HEK293T (cell line): ENCODE data around the gene GABBR2.

ENCODE experiments used
- BHLHE40 ChIP-seq: fragments of 450-650 bp; IDR thresholded peaks from 2 replicates; pipeline ENCODE4 v1.6.1; 2016; ENCODE audit warnings: mild to moderate bottlenecking, moderate library complexity, borderline replicate concordance
- FOXM1 ChIP-seq: fragments of 450-650 bp; IDR thresholded peaks from 2 replicates; pipeline ENCODE4 v1.6.1; 2017; ENCODE audit warnings: mild to moderate bottlenecking, borderline replicate concordance
- L3MBTL2 ChIP-seq: fragments of 450-650 bp; conservative IDR thresholded peaks from 2 replicates; pipeline ENCODE4 v1.6.1; 2016; ENCODE audit warnings: mild to moderate bottlenecking
- LEF1 ChIP-seq: fragments of 450-650 bp; IDR thresholded peaks from 2 replicates; pipeline ENCODE4 v1.6.1; 2017; ENCODE audit warnings: mild to moderate bottlenecking, borderline replicate concordance
- SP1 ChIP-seq: fragments of 450-650 bp; IDR thresholded peaks from 2 replicates; pipeline ENCODE4 v1.6.1; 2017
- SUZ12 ChIP-seq: fragments of 450-650 bp; IDR thresholded peaks from 2 replicates; pipeline ENCODE4 v1.6.1; 2016; ENCODE audit warnings: mild to moderate bottlenecking
- ZNF384 ChIP-seq: fragments of 450-650 bp; IDR thresholded peaks from 2 replicates; pipeline ENCODE4 v1.6.1; 2016

DNA sequence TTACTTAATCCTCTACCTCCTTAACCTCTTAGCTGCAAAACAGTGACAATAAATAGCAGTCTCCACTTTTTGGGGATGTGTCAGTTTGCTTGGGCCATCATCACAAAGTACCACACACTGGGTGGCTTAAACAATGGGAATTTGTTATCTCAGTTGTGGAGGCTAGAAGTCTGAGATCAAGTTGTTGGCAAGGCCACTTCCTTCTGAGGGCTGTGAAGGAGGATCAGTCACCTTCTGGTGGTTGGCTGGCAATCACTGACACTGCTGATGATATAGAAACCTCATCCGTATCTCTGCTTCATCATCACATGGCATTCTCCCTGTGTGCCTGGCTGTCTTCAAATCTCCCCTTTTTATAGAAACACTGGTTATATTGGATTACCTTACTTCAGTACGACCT, 266.2 kb downstream of the GABBR2 start:
- TF ChIP-seq L3MBTL2: no peak
- TF ChIP-seq LEF1: no peak
- no peak for TF ChIP-seq FOXM1
- TF ChIP-seq SP1: no peak
- no peak for TF ChIP-seq SUZ12
- TF ChIP-seq BHLHE40: no peak
- no peak for TF ChIP-seq ZNF384
